Stimulated activated CD8-positive, alpha-beta memory T cell treated with anti-CD3 and anti-CD28 coated beads, Interleukin-12 subunit alpha, Interleukin-12 subunit beta, amount 100 ng/mL, for 4 hours (primary cell): Measurements from ENCODE around the gene ZNF688.

Source experiments
- DNase-seq: peaks from one replicate; pipeline ENCODE4 v3.0.0-alpha.2; 2020; ENCODE audit warnings: low read depth

ZNF688 gene

GRCh38 chr16:30585400-30586191 lies 14.1 kb upstream of the ZNF688 start, which contains the start of gene ZNF785:
ZNF785 (minus strand) TSS chr16:30585697; CDS start chr16:30585611, 86 bp downstream.
- peak; percentile 80 for DNase-seq

GRCh38 chr16:30585022-30585399 lies 13.5 kb upstream of the ZNF688 start:
- no peak for DNase-seq

GRCh38 chr16:30582611-30583340 lies 11.3 kb upstream of the ZNF688 start:
- no peak for DNase-seq

- DNase-seq, result no peak
Measured at GRCh38 chr16:30581457-30581856, 9.9 kb upstream of the ZNF688 start.

GRCh38 chr16:30574678-30575077 lies 3.2 kb upstream of the ZNF688 start:
- DNase-seq, result no peak

GRCh38 chr16:30570636-30571444 lies 674 bp downstream of the ZNF688 start:
- no peak for DNase-seq

GRCh38 chr16:30569746-30570635 lies 1.5 kb downstream of the ZNF688 start:
- no peak for DNase-seq

- no peak for DNase-seq
Measured at GRCh38 chr16:30569281-30569680, 2.2 kb downstream of the ZNF688 start.

- no peak for DNase-seq
Measured at GRCh38 chr16:30567991-30568638, 3.4 kb downstream of the ZNF688 start.

- peak; percentile 40 for DNase-seq
Measured at GRCh38 chr16:30567160-30567990, 4.1 kb downstream of the ZNF688 start.

GRCh38 chr16:30566531-30566930 lies 5.0 kb downstream of the ZNF688 start:
- DNase-seq, result no peak

GRCh38 chr16:30565984-30566383 lies 5.5 kb downstream of the ZNF688 start:
- DNase-seq, result no peak

GRCh38 chr16:30565526-30565925 lies 6.0 kb downstream of the ZNF688 start:
- no peak for DNase-seq

GRCh38 chr16:30562021-30562420 lies 9.5 kb downstream of the ZNF688 start:
- DNase-seq, result no peak

GRCh38 chr16:30561089-30561816 lies 10.3 kb downstream of the ZNF688 start:
- DNase-seq, result no peak

GRCh38 chr16:30559690-30560089 lies 11.8 kb downstream of the ZNF688 start:
- no peak for DNase-seq

GRCh38 chr16:30558789-30559377 lies 12.6 kb downstream of the ZNF688 start:
- no peak for DNase-seq

- DNase-seq, result peak; percentile 94
Measured at GRCh38 chr16:30557957-30558788, 13.3 kb downstream of the ZNF688 start, which contains the start of gene ZNF764. ZNF764 (minus strand) TSS chr16:30558374; CDS start chr16:30558182, 192 bp downstream.
